Stimulated activated CD4-positive, alpha-beta T cell treated with anti-CD3 and anti-CD28 coated beads, Interleukin-4, amount 100 ng/mL, for 4 hours (primary cell): ENCODE results near the gene EEFSEC.
A peak's percentile ranks its signal among the peaks of the same experiment; 100 is the strongest.

Experiments
- DNase-seq, 2 experiments: peaks; one replicate each; pipeline ENCODE4 v3.0.0-alpha.2; 2020

Gene EEFSEC

DNA sequence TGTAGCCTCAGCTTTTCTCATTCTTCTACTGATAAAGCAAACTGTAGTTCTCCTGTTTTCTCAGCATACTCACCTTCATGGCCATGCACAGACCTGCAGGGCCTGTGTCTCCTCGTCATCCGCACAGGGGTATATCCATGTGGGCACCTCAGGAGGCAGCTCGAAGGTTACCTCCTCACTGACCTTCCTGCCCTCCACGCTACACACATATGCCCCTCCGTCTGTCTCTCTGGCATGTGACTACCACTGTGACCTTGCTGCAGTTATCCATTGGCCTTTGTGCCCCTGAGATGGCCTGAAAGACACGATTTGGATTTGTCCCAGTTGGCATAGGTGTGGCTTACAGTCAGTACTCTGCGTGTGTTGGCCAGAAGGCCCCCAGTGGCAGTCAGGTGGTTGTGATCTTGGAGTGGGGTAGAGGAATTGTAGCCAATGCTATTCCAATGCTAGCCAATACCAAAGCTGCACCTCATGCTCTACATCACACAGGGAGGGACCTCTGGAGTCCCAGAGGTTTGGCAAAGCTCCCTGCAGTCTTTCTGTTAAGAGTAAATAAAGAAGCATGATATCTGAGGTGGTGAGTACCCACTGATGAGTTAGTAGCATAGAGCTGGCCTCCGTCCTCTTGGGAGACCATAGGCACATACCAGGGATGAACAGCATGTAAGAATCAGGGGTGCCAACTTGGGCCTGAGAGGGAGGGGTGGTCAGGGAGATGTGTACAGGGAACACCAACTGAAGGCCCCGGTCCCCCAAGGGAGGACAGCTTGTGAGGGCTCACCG lies 143.4 kb downstream of the EEFSEC start:
- DNase-seq = no peak

DNA sequence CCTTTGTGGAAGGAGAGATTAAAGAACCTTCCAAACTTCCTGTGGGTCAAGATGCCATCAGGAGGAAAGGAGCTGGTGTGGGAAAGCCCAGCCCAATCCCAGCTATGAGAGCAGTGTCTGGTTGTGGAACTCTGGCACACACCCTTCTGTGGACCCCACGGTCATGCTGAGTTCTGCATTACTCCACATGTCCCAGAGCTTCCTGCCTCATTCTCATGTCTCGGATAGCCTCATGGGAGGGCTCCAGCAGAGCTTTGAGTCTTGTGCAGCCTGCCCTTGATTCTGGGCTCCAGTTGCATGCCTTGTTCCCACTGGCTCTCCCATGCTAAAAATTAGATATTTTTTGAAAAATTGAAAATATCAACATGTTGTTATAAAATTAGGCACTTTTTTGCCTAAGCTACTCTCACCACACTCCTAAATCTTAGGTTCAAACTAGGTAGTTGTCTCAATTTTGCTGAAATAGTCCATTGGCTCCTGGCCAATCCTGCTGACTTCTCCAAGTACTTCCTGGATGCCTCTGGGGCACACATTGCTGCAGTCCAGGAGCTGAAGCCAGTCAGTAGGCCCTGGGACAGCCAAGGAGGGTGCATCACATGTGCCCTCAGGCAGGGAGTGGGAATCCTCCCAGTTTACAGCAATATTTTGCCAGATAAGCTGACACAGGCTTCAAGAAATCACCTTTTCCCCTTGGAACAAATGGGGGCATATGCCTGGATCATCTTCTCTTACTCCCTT lies 144.3 kb downstream of the EEFSEC start:
- no peak for DNase-seq

DNA sequence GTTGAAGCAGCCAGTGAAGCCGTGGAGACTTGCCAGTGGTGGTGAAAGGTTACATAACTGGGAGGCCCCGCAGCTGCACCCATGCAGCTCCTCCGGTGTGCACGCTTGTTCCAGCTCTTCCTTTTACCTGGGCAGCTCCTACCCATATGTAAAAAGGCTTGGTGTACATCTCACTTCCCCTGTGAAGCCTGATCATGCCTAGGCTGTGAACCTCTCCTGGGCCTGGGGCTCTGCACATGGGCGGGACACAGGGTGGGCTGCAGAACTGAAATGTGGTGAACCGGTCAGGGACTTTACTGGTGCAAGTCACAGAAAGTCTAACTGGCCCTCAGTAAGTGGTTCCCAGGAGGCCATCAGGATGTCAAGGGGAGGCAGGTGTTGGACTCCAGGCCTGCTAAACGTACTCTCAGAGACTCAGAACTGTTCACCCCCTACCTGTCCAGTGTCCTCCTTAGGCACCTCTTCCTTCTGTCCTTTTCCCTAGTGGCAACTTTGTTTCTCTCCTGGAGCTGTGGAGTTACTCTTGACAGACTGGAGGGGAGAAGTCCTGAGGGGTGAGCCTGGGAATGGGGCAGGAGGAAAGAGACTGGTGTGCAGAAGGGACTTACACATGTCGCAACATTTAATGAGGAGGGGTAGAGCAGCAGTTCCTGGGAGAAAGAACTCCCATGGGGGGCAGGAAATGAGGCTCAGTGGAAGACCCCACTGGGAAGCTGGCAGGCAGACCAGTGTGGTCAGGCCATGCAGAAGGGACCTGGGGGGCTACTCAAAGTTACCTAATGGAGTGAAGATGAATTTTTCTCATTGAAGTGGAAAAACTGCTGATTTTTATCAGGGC lies 148.1 kb downstream of the EEFSEC start:
- no peak for DNase-seq

DNA sequence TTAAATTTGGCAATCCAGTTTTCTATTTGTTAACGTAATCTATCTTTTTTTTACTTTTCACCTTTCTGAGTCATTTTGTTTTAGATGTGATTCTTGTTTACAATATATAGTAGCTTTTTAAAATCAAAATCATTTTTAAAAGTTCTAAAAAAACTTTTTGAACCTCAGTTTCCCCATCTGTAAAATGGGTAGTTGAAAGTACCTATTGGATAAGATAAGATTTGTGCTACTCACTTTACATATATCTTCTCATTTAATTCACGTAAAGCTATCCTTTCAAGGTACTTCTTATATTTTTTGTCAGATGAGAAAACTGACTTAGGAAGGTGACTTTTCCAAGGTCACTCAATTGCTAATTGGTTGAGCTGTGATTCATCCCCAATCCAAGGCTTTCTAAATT lies 153.2 kb downstream of the EEFSEC start:
- no peak for DNase-seq

DNA sequence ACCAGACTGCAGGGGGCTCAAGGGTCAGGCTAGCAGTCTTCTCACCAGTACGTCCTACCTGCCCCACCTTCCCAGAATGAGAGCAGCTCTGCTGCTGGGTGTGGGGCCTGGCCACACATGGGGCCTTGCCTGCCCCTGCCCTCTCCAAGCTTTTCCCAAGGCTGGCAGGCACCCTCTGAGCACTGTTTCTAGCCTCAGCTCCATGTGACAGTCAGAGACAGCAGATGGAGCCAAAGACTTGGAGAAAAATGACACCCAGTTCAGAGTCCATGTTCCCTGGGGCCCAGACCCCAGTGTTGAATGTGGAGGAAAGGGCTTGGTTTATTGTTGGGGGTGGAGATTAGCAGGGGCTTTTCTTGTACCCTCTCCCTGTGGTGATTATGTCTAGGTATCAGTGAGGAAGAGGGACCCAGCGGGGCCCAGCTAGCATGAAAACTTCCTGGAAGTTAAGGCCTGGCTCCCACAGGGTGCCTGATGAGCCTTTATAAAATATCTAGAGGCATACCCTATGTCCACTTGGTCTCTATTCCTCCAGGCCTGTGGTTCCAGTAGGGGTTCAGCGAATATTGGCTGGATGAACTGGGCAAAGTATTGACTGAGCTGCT lies 153.8 kb downstream of the EEFSEC start:
- no peak for DNase-seq

DNA sequence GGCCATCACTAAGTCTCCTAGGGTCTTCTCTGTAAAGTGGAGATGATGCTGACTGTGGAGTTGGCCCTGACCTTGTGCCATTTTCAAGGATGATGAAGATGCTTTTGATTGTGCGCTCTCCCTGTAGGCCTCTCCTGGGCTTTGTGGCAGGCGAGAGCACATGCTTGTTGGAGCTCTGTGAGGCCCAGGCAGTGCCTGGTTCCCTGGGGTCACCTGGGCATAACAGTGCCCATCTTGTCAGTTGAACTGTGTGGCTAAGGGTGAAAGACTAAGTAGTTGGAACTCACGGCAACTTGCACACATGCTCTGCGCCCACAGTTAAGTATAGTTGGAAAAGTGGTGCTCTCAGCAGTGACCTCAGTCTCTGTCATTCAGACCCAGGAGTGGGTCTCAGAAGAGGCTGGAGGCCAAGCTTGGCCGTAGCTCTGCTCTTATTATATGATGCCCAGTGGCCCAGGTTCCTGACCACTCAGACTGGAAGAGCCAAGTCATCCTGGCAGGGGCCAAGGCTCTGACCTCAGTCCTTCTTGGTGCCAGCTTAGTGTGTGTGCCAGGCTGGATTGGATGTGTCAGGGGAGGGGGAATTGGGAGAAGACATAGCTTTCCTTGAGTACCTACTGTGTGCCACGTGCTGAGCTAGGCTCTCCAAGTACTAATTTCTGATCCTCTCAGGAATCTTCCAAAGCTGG lies 154.6 kb downstream of the EEFSEC start:
- DNase-seq = no peak

DNA sequence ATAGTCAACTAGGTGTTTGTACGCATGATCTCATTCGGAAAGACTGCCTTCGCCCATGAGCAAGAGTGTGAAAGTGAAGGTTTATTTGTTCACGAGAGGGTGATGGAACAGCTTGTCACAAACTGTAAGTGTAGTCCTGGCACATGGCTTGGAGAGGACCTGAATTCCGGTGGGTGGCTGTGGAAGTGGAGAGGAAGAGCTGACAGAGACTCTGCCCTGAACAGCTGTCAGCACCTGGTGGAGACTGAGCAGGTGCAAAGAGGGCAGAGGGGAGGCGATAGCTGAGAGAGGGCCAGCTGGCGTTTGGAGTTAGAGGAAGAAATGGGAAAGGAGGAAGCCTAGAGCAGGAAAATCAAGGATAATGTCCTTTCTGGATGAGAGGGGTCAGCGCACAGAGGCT lies 155.7 kb downstream of the EEFSEC start:
- DNase-seq = no peak

DNA sequence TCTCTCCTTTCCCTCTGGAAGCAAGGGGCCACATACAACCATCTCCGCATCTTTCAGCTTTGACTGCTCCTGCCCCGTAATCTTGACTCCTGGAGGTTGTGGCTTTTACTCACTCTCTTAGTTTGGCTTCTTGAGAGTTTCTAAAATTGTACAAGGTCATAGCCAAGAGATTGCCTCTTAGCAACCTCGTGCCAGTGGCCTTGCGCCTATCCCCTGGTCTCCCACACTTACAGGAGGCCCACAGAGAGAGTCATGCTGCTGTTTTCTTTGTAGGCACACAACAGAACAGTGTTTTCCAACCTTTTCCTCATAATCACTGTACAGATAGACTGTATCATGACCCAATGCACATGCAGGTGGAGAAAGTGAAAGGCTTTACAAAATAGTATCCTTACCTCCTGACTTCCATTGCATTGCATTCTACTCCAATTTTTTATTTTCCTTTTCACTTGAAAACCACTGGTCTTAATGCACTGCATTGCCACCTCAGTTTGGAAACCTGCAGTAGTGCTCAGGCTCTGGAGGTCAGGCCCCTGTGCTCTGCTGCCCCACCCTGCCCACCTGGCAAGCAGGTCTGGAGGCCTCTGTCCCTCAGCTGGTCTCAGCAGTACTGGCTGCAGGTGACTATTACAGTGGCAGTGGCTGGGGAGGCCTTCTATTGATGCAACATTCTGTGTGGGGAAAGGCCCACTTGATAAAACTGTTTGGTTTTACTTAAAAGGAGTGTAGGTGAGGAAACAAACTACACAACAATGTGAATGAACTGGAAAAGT lies 157.2 kb downstream of the EEFSEC start:
- DNase-seq = no peak

DNA sequence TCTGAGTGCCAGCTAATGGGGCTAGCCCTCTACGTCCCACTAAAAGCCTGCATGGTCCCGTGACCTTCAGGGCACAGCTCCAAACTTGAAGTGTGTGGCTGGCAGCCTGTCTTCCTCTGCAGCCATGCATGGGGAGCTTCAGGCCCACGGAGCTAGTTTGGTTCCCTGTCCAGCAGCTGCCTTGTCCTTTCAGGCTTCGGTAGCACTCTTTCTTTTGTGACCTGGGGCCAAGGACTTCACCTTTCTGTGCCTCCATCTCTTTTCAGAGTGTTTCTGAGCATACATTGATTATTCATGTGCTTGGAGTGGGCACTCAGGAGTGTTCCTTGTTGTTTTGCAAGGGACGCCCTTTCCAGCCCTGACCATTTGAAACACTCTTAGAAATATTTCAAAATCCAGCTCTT lies 158.2 kb downstream of the EEFSEC start:
- no peak for DNase-seq

DNA sequence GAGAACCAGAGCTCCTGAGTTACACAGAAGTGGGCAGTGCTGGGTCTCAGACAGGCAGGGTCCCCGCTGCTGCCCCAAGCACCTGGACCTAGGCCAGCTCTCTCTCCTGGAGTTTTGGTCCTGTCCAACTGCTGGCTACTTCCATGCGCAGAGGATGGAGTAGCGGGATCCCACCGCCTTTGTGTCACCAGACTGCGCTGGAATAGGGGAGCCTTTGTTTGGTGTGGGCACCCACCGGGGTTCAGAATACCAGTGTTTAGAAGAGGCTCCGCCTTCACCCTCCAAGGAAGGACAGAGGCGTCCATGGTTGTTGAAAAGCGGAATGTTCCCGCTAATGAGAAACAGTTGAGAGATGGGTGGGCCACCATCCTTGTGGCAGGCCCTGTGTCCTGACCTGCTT lies 159.0 kb downstream of the EEFSEC start:
- DNase-seq = no peak

DNA sequence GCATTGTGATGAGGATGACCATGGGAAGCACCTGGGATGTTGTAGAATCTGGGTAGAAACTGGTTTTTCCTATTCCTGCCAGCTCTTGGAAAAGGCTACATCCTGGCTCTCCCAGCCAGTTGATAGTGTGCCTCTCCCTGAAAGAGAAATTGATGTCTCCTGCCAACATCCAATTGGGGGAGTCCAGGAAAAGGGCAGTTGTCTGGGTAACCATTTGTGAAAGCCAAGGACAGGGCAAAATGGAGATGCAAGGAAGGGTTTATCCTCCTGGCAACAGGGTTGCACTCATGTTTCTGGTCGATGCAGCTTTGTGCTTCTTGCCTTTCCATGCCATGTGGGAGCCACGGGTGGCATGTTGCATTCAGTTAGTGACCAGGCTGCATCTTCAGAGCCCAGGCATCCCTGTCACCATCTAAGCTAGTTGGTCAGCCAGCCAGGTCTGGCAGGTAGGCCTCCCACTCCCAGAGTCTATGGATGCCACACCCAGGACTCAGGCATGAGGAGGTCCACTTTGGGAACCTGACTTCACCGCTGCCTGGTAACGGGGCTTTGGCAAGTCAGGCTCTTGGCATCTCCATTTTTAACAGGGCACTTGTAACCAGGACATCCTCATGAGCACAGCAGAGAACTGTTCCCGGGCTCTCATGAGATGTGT lies 159.9 kb downstream of the EEFSEC start:
- DNase-seq = no peak

DNA sequence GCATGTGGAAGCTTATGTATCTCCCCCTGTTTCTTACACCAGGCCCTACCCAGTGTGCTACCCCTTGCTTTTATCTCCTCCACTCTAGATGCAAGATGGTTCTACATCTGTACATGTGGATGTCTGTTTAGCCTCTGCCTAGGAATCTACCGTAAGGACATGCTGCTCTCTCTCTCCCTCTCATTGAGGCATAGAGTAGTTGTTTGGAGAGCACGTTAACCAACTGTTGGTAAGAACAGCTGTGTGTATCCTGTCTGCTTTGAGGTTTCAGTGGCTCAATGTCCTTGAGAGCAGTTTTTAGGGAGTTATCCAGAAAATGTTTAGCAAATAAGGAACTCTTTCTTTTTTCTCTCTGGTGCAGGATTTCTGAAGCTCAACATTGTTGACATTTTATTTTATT lies 160.7 kb downstream of the EEFSEC start:
- no peak for DNase-seq

DNA sequence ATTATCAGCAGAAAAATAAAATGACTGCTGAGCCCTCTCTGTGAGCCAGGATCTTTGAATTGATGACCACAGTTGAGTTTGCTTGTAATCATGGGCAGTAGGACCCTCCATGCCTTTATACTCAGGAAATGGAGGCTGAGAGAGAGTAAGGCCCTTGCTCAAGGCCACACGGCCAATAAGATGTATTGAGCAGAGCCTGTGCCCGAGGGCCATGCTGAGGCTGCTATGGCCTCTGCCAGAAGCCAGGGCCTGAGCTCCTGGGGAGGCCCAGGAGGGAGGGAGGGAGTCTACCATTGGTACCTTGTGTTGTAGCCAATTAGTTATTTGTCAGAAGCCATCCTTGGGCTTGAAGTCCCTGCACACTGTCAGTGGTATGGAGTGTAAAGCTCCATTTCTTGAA lies 162.0 kb downstream of the EEFSEC start:
- no peak for DNase-seq

DNA sequence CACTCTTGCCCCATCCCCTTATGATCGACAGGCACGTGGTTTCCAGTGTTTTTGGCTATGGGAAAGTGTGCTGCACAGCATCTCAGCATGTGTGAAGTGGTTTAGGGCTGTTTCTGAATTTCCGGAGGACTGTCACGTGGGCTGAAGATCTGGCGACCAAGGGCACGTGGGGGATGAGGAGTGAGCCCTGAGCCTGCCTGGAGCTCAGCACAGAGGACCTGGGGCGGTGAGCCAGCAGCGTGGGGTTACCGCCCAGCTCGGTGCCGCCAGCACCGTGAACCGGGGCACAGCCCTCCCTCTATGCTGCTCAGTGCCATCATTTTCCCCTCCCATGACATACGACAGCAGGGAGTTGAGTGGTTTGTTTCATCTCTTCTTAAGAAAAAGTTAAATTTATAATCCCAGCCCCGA lies 163.2 kb downstream of the EEFSEC start:
- peak; percentile 31 to 74 for DNase-seq

DNA sequence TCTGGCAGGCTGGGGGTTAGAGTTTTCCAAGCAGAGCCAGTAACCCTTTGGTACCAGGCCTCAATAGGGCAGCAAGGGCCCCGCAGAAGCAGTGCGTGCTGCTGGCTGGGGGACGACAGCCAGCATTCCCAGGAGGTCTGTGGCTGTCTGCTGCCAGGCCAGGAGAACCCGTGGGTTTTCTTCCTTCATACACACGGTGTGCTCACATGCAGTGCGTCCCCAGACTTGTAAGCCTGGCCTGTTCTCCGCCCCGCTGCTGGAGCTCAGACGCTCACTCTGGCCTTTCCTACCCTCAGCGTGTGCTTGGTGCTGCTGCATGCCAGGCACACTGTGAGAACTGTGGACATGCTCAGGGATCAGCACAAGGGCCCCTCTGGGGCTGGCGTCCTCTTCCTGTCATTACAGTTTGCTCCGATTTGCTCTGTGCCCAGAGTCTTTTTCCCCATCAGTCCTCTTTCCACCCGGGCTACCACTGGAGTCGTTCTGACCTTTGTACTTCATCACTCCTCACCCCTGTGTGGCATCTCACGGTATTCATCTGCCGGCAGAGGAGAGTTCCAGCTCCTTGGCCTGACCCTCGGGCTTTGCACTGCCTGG lies 163.9 kb downstream of the EEFSEC start:
- no peak for DNase-seq

DNA sequence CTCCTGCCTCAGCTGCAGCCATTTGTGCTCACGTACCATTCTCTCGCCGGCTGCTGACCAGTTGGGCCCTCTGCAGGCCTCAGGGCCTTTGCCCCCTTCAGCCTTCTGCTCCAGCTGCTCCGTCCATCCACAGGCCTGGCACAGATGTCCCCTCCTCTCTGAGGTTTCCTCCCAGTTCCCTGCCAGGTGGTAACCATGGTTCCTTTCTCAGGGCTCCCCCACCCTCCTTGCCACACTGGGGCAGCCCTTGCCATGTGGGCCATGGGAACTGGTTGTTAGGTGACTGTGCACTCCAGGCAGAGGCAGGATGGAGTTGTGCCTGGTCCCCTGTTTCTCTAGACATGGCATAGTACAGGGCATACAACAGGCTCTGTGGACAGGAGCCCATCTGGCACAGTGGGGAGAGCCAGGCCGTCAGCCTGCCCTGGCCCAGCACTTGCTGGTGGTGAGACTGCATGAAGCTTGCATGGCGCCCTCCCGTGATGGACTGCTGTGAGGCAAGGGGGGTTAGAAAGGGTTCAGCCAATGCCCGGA lies 164.5 kb downstream of the EEFSEC start:
- DNase-seq = no peak

DNA sequence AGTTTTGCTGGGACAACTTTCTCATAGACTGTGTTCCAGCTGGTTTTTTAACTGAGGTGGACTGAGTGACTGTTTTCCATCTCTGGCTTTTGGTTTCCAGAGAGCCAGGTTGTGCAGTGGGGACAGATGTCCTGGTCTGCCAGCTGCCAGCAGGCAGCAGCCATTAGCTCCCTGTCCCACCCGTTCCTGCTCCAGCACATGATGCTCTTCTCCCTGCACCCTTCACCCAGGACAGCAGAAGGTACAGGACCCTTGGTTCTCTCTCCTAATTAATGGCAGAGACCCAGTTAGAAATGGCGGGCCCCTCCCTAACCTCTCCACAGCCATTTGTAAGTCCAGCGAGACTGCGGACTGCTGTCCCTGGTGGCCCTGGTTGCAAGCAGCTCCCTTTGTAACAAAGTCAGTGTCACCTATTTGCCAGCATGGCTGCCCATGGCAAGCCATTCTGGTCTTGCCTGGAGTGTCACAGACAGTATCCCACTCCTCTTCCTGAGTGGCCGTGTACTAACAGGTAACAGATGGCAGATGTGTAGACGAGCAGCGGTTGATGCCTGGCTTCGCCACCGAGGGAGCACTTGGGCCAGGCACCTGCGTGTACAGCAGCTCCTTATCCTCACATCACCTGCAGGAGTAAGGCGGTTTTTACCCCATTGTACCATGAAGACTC lies 165.1 kb downstream of the EEFSEC start:
- DNase-seq = no peak

DNA sequence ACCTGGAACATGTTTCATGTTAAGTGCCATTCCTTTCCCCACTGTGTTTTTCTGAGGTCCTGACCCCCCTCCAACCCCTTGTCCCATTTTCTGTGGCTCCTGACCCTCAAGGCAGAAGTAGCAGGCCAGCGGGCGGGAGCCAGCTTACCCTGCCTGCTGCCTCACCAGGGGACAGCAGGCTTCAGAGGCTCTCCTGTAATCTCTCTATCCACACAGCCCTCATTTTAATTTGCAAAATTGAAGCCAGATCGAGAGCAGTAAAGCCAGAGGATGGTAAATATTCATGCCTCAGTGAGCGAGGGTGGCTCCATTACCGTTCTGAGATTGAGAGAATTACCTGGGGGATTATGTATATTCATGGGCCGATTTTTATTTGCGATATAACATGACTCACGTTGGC lies 165.8 kb downstream of the EEFSEC start:
- DNase-seq = no peak

DNA sequence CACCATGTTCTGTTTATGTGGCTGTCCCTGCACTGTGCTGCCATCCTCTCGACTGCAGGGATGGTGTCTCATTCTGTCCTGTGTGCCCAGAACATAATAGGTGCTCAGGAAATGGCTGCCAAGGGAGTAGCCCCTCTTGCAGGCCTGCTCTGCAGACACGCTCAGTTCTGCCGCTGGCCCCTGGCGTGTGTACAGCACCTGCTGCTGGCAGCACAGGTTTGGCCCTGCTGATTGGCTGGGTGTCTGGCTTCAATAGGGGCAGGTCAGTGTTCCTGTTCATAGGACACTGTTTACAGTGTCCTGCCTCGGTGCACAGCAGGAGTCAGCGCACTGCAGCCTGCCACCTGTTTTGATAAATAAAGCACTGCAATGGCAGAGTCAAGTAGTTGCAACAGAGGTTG lies 166.5 kb downstream of the EEFSEC start:
- no peak for DNase-seq
